Measurements from ENCODE around the gene RASL11A. TPM values are rescaled to one million over a fixed set of nuclear protein-coding genes. Genes with fewer than 3 reads are reported as not detected.
"Not testable (repeated sequence)": the region's sequence is repeated elsewhere in the genome, so short reads cannot be mapped to it uniquely, and the experiment has no call there.

The RASL11A gene
- total RNA-seq, result 14.2 TPM

DNA sequence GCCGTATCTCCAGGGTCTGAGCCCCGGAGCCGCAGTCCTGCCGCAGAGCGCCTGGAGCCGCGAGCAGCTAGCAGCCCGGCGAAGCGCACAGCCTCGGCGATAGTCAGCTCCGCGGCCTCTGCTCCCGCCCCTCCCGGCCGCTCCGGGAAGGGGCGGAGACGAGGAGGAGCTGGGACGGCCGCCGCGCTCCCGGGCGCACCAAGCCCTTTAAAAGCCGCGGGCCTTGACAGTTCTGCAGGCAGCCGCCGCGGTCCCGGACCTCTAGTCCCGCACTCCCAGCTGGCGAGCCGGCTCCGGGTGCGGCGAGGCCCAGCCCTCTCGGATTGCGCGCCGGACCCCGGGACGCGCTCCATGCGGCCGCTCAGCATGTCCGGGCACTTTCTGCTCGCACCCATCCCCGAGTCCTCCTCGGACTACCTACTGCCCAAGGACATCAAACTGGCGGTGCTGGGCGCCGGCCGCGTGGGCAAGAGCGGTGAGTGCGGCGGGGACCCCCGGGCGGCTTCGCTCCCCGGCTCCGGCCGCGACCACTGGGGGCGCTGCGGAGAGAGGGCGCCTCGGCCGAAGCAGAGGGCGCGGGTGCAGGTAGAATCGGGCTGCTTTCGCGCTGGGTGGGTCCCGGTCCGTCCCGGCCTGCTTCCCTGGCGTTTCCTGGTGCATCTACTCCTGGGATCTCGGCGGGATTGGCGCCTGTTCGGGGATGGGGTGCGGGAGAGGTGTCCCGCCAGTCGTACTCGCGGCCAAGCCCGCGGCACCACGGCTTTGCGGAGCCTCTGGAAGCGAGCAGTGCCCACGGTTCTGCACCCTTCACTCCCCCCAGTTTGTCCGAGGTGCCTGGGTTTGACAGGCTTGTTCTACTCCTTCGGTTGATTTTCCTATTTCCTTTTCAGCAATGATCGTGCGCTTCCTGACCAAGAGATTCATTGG is at the start of gene RASL11A:
Gene RASL11A (plus strand): TSS at position 237 of the 927 bp plus-strand sequence. CDS start 115 bp downstream, at position 352.
- DNase-seq (ENCODE audit: low spot score) (peak; percentile 92), ATAC-seq (peak; percentile 95)
- intact Hi-C loops (cut with DNase I), result no loop called here

GRCh38 chr13:27222100-27222499 is 48.5 kb upstream of the RASL11A start:
- DNase-seq (ENCODE audit: low spot score); intact Hi-C loops (cut with DNase I); ATAC-seq: not testable (repeated sequence)

GRCh38 chr13:27226991-27227390 is 43.6 kb upstream of the RASL11A start:
- DNase-seq (ENCODE audit: low spot score) (no peak), ATAC-seq (no peak)
- intact Hi-C loops (cut with DNase I), result no loop called here

GRCh38 chr13:27228131-27228530 is 42.5 kb upstream of the RASL11A start:
- DNase-seq (ENCODE audit: low spot score) (no peak), ATAC-seq (no peak)
- intact Hi-C loops (cut with DNase I), result no loop called here

GRCh38 chr13:27229642-27230041 is 41.0 kb upstream of the RASL11A start:
- no peak for DNase-seq (ENCODE audit: low spot score)

GRCh38 chr13:27233964-27234363 is 36.7 kb upstream of the RASL11A start:
- DNase-seq (ENCODE audit: low spot score), result no peak
- intact Hi-C loops (cut with DNase I), result no loop called here

More at GRCh38 chr13:27229642-27230041, 41.0 kb upstream of the RASL11A start:
- intact Hi-C loops (cut with DNase I), result no loop called here
- no peak for ATAC-seq

GRCh38 chr13:27236478-27236877 is 34.2 kb upstream of the RASL11A start:
- no peak for ATAC-seq
- DNase-seq (ENCODE audit: low spot score), result no peak
- intact Hi-C loops (cut with DNase I), result no loop called here

More at GRCh38 chr13:27233964-27234363, 36.7 kb upstream of the RASL11A start:
- no peak for ATAC-seq

DNA sequence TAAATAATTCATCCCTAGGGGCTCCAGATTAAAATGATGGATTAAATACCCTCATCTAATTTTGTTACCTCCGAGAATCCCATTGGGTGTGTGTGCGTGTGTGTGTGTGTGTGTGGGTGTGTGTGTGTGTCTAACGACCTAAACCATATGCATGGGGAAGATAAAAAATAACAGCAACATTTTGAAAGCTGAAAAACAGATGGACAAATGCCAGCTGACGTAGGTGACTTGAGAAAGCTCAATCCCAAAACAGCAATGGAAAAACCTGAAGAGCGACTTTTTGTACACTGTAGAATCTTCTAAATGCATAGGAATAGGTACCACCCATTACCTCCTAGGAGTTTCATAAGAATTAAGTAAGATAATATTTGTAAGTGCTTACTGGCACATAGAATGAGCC is 27.9 kb upstream of the RASL11A start:
- ATAC-seq, result no peak
- intact Hi-C loops (cut with DNase I), result no loop called here
- no peak for DNase-seq (ENCODE audit: low spot score)

DNA sequence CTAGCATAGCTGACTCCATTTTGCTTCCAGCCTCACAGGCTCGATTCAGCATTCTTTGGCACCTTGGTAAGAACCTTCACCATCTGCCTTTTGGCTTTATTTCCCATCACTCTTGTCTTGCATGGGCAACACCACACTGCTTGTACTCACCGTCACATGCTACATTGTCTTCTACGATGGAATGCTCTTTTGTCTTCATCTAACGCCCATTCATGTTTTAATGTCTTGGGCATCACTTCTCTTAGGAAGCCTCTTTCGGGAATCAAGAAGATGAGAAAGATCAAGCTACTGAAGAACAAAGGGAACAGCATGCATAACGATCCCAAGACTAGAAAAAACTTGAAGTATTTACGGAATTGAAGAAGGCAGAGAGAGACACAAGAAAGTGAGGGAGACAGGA is 25.0 kb upstream of the RASL11A start:
- ATAC-seq (no peak), DNase-seq (ENCODE audit: low spot score) (no peak)
- intact Hi-C loops (cut with DNase I), result no loop called here

GRCh38 chr13:27250833-27251165 is 19.8 kb upstream of the RASL11A start:
- intact Hi-C loops (cut with DNase I), result loop anchor here (10.0 kb wide), 1 partner anchor 76 kb away; the partner anchor contains the start of gene USP12
- DNase-seq (ENCODE audit: low spot score) (no peak), ATAC-seq (peak; percentile 2)

GRCh38 chr13:27251166-27252091 is 19.2 kb upstream of the RASL11A start, which contains the start of gene RPL21:
RPL21 (plus strand) TSS chr13:27251558; CDS start chr13:27253777, 2,219 bp downstream.
- DNase-seq (ENCODE audit: low spot score) (peak; percentile 97), ATAC-seq (peak; percentile 99)
- intact Hi-C loops (cut with DNase I), result loop anchor here (10.0 kb wide), 1 partner anchor 77 kb away; the partner anchor contains the start of gene USP12

GRCh38 chr13:27252467-27252866 is 18.2 kb upstream of the RASL11A start:
- intact Hi-C loops (cut with DNase I), result loop anchor here (10.0 kb wide), 1 partner anchor 78 kb away; the partner anchor contains the start of gene USP12
- DNase-seq (ENCODE audit: low spot score) (no peak), ATAC-seq (no peak)

DNA sequence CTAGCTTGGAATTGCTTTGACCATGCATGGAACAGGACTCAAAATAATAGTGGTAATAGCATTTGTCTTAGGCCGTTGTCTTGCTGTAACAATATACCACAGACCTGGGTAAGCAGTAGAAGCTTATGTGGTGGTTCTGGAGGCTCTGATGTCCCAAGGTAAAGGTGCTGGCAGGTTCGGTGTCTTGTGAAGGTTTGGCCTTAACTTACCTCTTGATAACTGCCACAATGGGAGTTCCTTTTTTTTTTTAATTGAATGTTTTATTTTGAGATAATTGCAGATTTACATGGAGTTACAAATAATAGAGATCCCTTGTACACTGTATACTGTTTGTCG is 13.4 kb upstream of the RASL11A start:
- intact Hi-C loops (cut with DNase I), result loop anchor here (10.0 kb wide), 1 partner anchor 82 kb away; the partner anchor contains the start of gene USP12
- ATAC-seq, result no peak

DNA sequence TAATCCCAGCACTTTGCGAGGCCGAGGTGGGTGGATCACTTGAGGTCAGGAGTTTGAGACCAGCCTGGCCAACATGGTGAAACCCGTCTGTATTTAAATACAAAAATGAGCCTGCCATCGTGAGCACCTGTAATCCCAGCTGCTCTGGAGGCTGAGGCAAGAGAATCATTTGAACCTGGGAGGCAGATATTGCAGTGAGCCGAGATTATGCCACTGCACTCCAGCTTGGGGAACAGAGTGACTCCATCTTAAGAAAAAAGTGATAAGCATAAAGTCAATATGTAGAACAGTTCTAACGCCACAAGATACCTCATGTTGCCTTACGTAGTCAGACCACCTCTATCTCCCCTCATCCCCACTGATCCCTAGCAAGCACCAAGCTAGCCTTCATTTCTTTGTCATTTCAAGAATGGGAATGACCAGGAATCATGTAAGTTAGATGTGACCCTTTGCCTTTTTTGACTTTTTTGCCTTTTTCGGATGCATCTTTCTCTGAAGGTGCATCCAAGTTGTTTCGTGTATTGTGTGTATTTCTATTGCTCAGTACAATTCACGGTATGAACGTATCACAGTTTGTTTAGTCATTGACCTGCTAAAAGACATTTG is 12.9 kb upstream of the RASL11A start:
- ATAC-seq, result no peak
- intact Hi-C loops (cut with DNase I), result loop anchor here (10.0 kb wide), 1 partner anchor 83 kb away; the partner anchor contains the start of gene USP12

More for the DNA sequence above, 13.4 kb upstream of the RASL11A start:
- no peak for DNase-seq (ENCODE audit: low spot score)

GRCh38 chr13:27258637-27259386 is 11.8 kb upstream of the RASL11A start:
- ATAC-seq (no peak), DNase-seq (ENCODE audit: low spot score) (no peak)
- intact Hi-C loops (cut with DNase I), result loop anchor here (10.0 kb wide), 1 partner anchor 84 kb away; the partner anchor contains the start of gene USP12

More for the DNA sequence above, 12.9 kb upstream of the RASL11A start:
- DNase-seq (ENCODE audit: low spot score), result no peak

- DNase-seq (ENCODE audit: low spot score), result no peak
- peak; percentile 60 for ATAC-seq
- intact Hi-C loops (cut with DNase I), result loop anchor here (10.0 kb wide), 1 partner anchor 85 kb away; the partner anchor contains the start of gene USP12
Observed at GRCh38 chr13:27259831-27260230, 10.8 kb upstream of the RASL11A start.

DNA sequence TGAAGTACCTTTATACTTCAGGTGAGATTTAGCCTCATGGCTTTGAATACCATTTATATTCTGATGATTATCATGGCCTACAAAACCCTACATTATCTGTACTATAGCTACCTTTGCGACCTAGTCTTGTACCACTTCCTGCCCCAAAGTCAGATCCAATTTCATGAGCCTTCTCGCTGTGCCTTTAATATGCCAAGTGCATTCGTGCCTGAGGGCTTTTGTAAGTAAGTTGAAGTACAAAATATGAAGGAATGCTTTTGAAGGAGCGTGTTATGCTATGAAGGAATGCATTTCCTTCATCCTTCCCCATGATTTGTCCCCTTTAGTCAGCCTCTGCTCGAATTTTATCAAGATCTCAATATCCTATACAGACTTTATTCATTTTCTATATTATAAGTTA is 9.2 kb upstream of the RASL11A start:
- ATAC-seq, result no peak
- DNase-seq (ENCODE audit: low spot score), result no peak
- intact Hi-C loops (cut with DNase I), result no loop called here

- intact Hi-C loops (cut with DNase I), result no loop called here
Observed at GRCh38 chr13:27263438-27263837, 7.2 kb upstream of the RASL11A start.

More at GRCh38 chr13:27263438-27263837, 7.2 kb upstream of the RASL11A start:
- ATAC-seq (no peak), DNase-seq (ENCODE audit: low spot score) (no peak)

All from sciatic nerve (tissue), 2 donors.